ENCODE measurements around the gene TNNC2. TPM values are rescaled to one million over a fixed set of nuclear protein-coding genes. Genes with fewer than 3 reads are reported as not detected.

The TNNC2 gene
- total and polyA plus RNA-seq, 2 of the 13 experiments (the other 11 are each of a cell fraction or from before 2014, with no cell fraction given) = 1.8 to 4.7 TPM

GRCh38 chr20:45833883-45834796 is 7.0 kb upstream of the TNNC2 start (continued):
- TF ChIP-seq, protein P1, sequence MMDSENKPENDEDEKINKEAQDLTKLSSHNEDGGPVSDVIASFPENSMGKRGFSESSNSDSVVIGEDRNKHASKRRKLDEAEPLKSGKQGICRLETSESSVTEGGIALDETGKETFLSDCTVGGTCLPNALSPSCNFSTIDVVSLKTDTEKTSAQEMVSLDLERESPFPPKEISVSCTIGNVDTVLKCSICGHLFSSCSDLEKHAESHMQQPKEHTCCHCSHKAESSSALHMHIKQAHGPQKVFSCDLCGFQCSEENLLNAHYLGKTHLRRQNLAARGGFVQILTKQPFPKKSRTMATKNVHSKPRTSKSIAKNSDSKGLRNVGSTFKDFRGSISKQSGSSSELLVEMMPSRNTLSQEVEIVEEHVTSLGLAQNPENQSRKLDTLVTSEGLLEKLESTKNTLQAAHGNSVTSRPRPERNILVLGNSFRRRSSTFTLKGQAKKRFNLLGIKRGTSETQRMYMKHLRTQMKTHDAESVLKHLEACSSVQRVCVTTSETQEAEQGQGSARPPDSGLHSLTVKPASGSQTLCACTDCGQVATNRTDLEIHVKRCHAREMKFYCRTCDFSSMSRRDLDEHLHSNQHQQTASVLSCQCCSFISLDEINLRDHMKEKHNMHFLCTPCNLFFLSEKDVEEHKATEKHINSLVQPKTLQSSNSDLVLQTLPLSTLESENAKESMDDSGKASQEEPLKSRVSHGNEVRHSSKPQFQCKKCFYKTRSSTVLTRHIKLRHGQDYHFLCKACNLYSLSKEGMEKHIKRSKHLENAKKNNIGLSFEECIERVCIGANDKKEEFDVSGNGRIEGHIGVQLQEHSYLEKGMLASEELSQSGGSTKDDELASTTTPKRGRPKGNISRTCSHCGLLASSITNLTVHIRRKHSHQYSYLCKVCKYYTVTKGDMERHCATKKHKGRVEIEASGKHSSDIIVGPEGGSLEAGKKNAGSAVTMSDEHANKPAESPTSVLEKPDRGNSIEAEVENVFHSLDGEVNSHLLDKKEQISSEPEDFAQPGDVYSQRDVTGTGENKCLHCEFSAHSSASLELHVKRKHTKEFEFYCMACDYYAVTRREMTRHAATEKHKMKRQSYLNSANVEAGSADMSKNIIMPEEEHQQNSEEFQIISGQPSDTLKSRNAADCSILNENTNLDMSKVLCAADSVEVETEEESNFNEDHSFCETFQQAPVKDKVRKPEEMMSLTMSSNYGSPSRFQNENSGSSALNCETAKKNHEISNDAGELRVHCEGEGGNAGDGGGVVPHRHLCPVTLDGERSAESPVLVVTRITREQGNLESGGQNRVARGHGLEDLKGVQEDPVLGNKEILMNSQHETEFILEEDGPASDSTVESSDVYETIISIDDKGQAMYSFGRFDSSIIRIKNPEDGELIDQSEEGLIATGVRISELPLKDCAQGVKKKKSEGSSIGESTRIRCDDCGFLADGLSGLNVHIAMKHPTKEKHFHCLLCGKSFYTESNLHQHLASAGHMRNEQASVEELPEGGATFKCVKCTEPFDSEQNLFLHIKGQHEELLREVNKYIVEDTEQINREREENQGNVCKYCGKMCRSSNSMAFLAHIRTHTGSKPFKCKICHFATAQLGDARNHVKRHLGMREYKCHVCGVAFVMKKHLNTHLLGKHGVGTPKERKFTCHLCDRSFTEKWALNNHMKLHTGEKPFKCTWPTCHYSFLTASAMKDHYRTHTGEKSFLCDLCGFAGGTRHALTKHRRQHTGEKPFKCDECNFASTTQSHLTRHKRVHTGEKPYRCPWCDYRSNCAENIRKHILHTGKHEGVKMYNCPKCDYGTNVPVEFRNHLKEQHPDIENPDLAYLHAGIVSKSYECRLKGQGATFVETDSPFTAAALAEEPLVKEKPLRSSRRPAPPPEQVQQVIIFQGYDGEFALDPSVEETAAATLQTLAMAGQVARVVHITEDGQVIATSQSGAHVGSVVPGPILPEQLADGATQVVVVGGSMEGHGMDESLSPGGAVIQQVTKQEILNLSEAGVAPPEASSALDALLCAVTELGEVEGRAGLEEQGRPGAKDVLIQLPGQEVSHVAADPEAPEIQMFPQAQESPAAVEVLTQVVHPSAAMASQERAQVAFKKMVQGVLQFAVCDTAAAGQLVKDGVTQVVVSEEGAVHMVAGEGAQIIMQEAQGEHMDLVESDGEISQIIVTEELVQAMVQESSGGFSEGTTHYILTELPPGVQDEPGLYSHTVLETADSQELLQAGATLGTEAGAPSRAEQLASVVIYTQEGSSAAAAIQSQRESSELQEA (CRISPR knock-in tag; IDR thresholded peaks at IDR 0.05; ENCODE audit: not compliant biosample characterization) = peak; percentile 86
- peak; percentile 51 for TF ChIP-seq ATF7-NPFF (CRISPR knock-in tag; IDR thresholded peaks at IDR 0.05; ENCODE audit: low read depth)
- peak; percentile 34; the same call in 1 of the 2 replicates for TF ChIP-seq ZBTB4 (CRISPR knock-in tag; IDR thresholded peaks at IDR 0.05; ENCODE audit: borderline replicate concordance)
- TF ChIP-seq, protein P2, sequence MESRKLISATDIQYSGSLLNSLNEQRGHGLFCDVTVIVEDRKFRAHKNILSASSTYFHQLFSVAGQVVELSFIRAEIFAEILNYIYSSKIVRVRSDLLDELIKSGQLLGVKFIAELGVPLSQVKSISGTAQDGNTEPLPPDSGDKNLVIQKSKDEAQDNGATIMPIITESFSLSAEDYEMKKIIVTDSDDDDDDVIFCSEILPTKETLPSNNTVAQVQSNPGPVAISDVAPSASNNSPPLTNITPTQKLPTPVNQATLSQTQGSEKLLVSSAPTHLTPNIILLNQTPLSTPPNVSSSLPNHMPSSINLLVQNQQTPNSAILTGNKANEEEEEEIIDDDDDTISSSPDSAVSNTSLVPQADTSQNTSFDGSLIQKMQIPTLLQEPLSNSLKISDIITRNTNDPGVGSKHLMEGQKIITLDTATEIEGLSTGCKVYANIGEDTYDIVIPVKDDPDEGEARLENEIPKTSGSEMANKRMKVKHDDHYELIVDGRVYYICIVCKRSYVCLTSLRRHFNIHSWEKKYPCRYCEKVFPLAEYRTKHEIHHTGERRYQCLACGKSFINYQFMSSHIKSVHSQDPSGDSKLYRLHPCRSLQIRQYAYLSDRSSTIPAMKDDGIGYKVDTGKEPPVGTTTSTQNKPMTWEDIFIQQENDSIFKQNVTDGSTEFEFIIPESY (CRISPR knock-in tag; IDR thresholded peaks at IDR 0.05) = peak; percentile 90
- TF ChIP-seq ZNF75D (CRISPR knock-in tag; IDR thresholded peaks at IDR 0.05; ENCODE audit: borderline replicate concordance) = no peak
- TF ChIP-seq, protein P3, sequence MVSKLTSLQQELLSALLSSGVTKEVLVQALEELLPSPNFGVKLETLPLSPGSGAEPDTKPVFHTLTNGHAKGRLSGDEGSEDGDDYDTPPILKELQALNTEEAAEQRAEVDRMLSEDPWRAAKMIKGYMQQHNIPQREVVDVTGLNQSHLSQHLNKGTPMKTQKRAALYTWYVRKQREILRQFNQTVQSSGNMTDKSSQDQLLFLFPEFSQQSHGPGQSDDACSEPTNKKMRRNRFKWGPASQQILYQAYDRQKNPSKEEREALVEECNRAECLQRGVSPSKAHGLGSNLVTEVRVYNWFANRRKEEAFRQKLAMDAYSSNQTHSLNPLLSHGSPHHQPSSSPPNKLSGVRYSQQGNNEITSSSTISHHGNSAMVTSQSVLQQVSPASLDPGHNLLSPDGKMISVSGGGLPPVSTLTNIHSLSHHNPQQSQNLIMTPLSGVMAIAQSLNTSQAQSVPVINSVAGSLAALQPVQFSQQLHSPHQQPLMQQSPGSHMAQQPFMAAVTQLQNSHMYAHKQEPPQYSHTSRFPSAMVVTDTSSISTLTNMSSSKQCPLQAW (CRISPR knock-in tag; IDR thresholded peaks at IDR 0.05) = peak; percentile 72; the same call in 1 of the 2 replicates
- TF ChIP-seq NR3C1 (CRISPR knock-in tag; IDR thresholded peaks at IDR 0.05) = no peak
- TF ChIP-seq ZNF263 (CRISPR knock-in tag; IDR thresholded peaks at IDR 0.05) = peak; percentile 65
- no peak for TF ChIP-seq MAFK (conservative IDR thresholded peaks at IDR 0.05 in 1 of 2, IDR thresholded peaks at IDR 0.05 in 1 of 2; ENCODE audit: low read length in 2 of 2)
- no peak for TF ChIP-seq MIXL1 (CRISPR knock-in tag; IDR thresholded peaks at IDR 0.05)
- TF ChIP-seq ISX (CRISPR knock-in tag; conservative IDR thresholded peaks at IDR 0.05) = 0 out of 2 replicates have a peak, but pooled peaks have one; percentile 24
- no peak; the same call in none of the 2 replicates for TF ChIP-seq ZSCAN31 (CRISPR knock-in tag; IDR thresholded peaks at IDR 0.05; ENCODE audit: low read depth)
